HCT116 (cell line): Measurements from ENCODE around the gene SNX19. TPM values are rescaled to one million over a fixed set of nuclear protein-coding genes. Genes with fewer than 3 reads are reported as not detected.

ENCODE experiments used
- ATAC-seq: fragments of 200-7000 bp; cut with Tn5 transposase; 2 replicates; pipeline ENCODE4 v1.9.1; 2020; ENCODE audit warnings: mild to moderate bottlenecking, moderate library complexity
- BruUV-seq: library from RNA; stranded (reverse); fragments of 400-500 nt; replicated peaks from 2 replicates; lab custom pipeline; 2021; lab: Mats Ljungman, UMichigan
- CTCF ChIA-PET: fragments of 300-600 bp; sonication (Branson Sonifier 250); formaldehyde crosslinking; loops from one replicate; lab custom pipeline; 2021; ENCODE audit warnings: antibody characterized with exemption; lab: Charles Lee
- POLR2A ChIA-PET: fragments of 300-600, 350-600 bp; sonication (Branson Sonifier 250); formaldehyde crosslinking; loops from one replicate; lab custom pipeline; 2021; ENCODE audit warnings: antibody characterized with exemption; lab: Charles Lee
- RAD21 ChIA-PET, 2 experiments: fragments of 300-600 bp; sonication (Branson Sonifier 250); formaldehyde crosslinking; loops; one replicate each; lab custom pipeline; 2023; ENCODE audit warnings: low total read pairs in 2 of 2; ENCODE audit not compliant: uncharacterized antibody in 2 of 2, unreplicated experiment in 2 of 2, low non-redundant PET in 1 of 2; lab: Charles Lee
- DNase-seq: peaks from one replicate; pipeline ENCODE4 v3.0.0-alpha.2; 2010; ENCODE audit warnings: low read depth, low spot score
- H2AFZ ChIP-seq: fragments of 200-600 bp; shearing (Covaris generic), sonication (generic); 2 replicates; pipeline ENCODE4 v1.6.1; 2017; ENCODE audit warnings: low read depth, mixed run types, mixed read lengths, antibody characterized with exemption, low read length; ENCODE audit not compliant: poor library complexity, severe bottlenecking
- H3K27ac ChIP-seq: 2 replicates; pipeline ENCODE4 v1.5.1; 2012; ENCODE audit warnings: low read depth, low read length
- H3K27me3 ChIP-seq: fragments of 200-600 bp; sonication (generic); 2 replicates; pipeline ENCODE4 v1.6.1; 2016; ENCODE audit warnings: mixed run types, low read length, mixed read lengths; ENCODE audit not compliant: insufficient read depth
- H3K36me3 ChIP-seq, 2 experiments: fragments of 200-500 bp in 1 of 2; fragments of 200-600 bp in 1 of 2; sonication (Bioruptor generic) in 1 of 2; sonication (generic) in 1 of 2; 2 replicates each; pipeline versions ENCODE4 v1.5.1 to v1.6.1; 2014 to 2016; ENCODE audit warnings: low read length in 2 of 2, inconsistent platforms in 1 of 2, mixed read lengths in 1 of 2, mixed run types in 1 of 2; ENCODE audit not compliant: insufficient read depth in 2 of 2, control insufficient read depth in 1 of 2
- H3K4me1 ChIP-seq, 2 experiments: fragments of 200-600 bp in 1 of 2; sonication (generic) in 1 of 2; 2 replicates each; pipeline versions ENCODE4 v1.5.1 to v1.6.1; 2012 to 2017; ENCODE audit warnings: low read length in 2 of 2, inconsistent platforms in 1 of 2, mild to moderate bottlenecking in 1 of 2, mixed read lengths in 1 of 2, mixed run types in 1 of 2, moderate library complexity in 1 of 2; ENCODE audit not compliant: insufficient read depth in 2 of 2, control insufficient read depth in 1 of 2
- H3K4me2 ChIP-seq: fragments of 200-600 bp; sonication (generic); 2 replicates; pipeline ENCODE4 v1.6.1; 2017; ENCODE audit warnings: mixed run types, low read length, mixed read lengths
- H3K4me3 ChIP-seq, 2 experiments: fragments of 200-600 bp in 1 of 2; sonication (generic) in 1 of 2; replicated peaks in 1 of 2; 2 replicates each; pipeline ENCODE4 v1.5.1; 2011 to 2016; ENCODE audit warnings: low read length in 2 of 2, control low read depth in 1 of 2, low read depth in 1 of 2, mild to moderate bottlenecking in 1 of 2, mixed read lengths in 1 of 2, mixed run types in 1 of 2
- H3K79me2 ChIP-seq: fragments of 200-600 bp; sonication (generic); 2 replicates; pipeline ENCODE4 v1.6.1; 2017; ENCODE audit warnings: mild to moderate bottlenecking, mixed run types, low read length, moderate library complexity, mixed read lengths; ENCODE audit not compliant: insufficient read depth
- H3K9ac ChIP-seq: fragments of 200-600 bp; sonication (generic); 2 replicates; pipeline ENCODE4 v1.6.1; 2016; ENCODE audit warnings: low read length, mixed read lengths
- H3K9me2 ChIP-seq: fragments of 200-600 bp; sonication (generic), shearing (Covaris generic); 2 replicates; pipeline ENCODE4 v1.6.1; 2017; ENCODE audit warnings: mixed run types, mild to moderate bottlenecking, moderate library complexity; ENCODE audit not compliant: insufficient read depth
- H3K9me3 ChIP-seq, 2 experiments: fragments of 200-500 bp in 1 of 2; fragments of 200-600 bp in 1 of 2; sonication (Bioruptor generic) in 1 of 2; sonication (generic) in 1 of 2; 2 replicates each; pipeline ENCODE4 v1.6.1; 2014 to 2017; ENCODE audit warnings: low read length in 2 of 2, mixed read lengths in 2 of 2, inconsistent platforms in 1 of 2, low read depth in 1 of 2, mild to moderate bottlenecking in 1 of 2, mixed run types in 1 of 2, moderate library complexity in 1 of 2; ENCODE audit not compliant: control insufficient read depth in 1 of 2, insufficient read depth in 1 of 2
- H4K20me1 ChIP-seq: fragments of 200-600 bp; sonication (generic), shearing (Covaris generic); 2 replicates; pipeline ENCODE4 v1.6.1; 2017; ENCODE audit warnings: mixed run types, mild to moderate bottlenecking, moderate library complexity; ENCODE audit not compliant: insufficient read depth
- ATF3 ChIP-seq: IDR thresholded peaks from 2 replicates; pipeline ENCODE4 v1.6.1; 2012
- CBX3 ChIP-seq: IDR thresholded peaks from 2 replicates; pipeline ENCODE4 v1.6.1; 2012; ENCODE audit warnings: low read depth
- CEBPB ChIP-seq: IDR thresholded peaks from 2 replicates; pipeline ENCODE4 v1.6.1; 2012; ENCODE audit warnings: low read depth
- CTCF ChIP-seq, 3 experiments: fragments of 200-600 bp in 1 of 3; sonication (generic) in 1 of 3; IDR thresholded peaks in 2 of 3; conservative IDR thresholded peaks in 1 of 3; 2 replicates each; pipeline ENCODE4 v1.5.1; 2012 to 2017; ENCODE audit warnings: low read depth in 2 of 3, low read length in 2 of 3, antibody characterized with exemption in 1 of 3, borderline replicate concordance in 1 of 3, control low read depth in 1 of 3, mild to moderate bottlenecking in 1 of 3, mixed read lengths in 1 of 3, mixed run types in 1 of 3, moderate library complexity in 1 of 3; ENCODE audit not compliant: insufficient read depth in 1 of 3
- EGR1 ChIP-seq: IDR thresholded peaks from 2 replicates; pipeline ENCODE4 v1.6.1; 2012; ENCODE audit warnings: low read depth
- ELF1 ChIP-seq: IDR thresholded peaks from 2 replicates; pipeline ENCODE4 v1.6.1; 2012; ENCODE audit warnings: low read depth, borderline replicate concordance
- EZH2 ChIP-seq: fragments of 200-600 bp; sonication (generic); IDR thresholded peaks from 2 replicates; pipeline ENCODE4 v1.6.1; 2017; ENCODE audit warnings: antibody characterized with exemption, mixed run types
- FOSL1 ChIP-seq: IDR thresholded peaks from 2 replicates; pipeline ENCODE4 v1.6.1; 2012; ENCODE audit warnings: low read depth
- JUND ChIP-seq: IDR thresholded peaks from 2 replicates; pipeline ENCODE4 v1.6.1; 2012
- MAX ChIP-seq: IDR thresholded peaks from 2 replicates; pipeline ENCODE4 v1.6.1; 2012
- POLR2A ChIP-seq: IDR thresholded peaks from 2 replicates; pipeline ENCODE4 v1.7.0; 2011; ENCODE audit warnings: borderline replicate concordance; ENCODE audit not compliant: insufficient read depth, insufficient read length; ENCODE audit errors: extremely low read depth
- RAD21 ChIP-seq: IDR thresholded peaks from 2 replicates; pipeline ENCODE4 v1.6.1; 2012; ENCODE audit warnings: low read depth, mild to moderate bottlenecking
- REST ChIP-seq: IDR thresholded peaks from 2 replicates; pipeline ENCODE4 v1.6.1; 2012; ENCODE audit warnings: low read depth
- SIN3A ChIP-seq: IDR thresholded peaks from 2 replicates; pipeline ENCODE4 v1.6.1; 2012; ENCODE audit warnings: low read depth
- SP1 ChIP-seq: IDR thresholded peaks from 2 replicates; pipeline ENCODE4 v1.6.1; 2012; ENCODE audit warnings: low read depth
- TCF7L2 ChIP-seq: IDR thresholded peaks from 2 replicates; pipeline ENCODE4 v1.7.0; 2011; ENCODE audit warnings: borderline replicate concordance, inconsistent platforms; ENCODE audit not compliant: insufficient read depth, insufficient read length; ENCODE audit errors: extremely low read depth
- intact Hi-C: fragments of 100-400 bp; cut with micrococcal nuclease; formaldehyde crosslinking; loops from 2 replicates; pipeline ENCODE4 v1.10.0; 2022
- total RNA-seq: library from RNA; stranded (reverse); gene quantifications from one replicate; pipeline ENCODE4 v1.2.1, GENCODE V29; 2021; ENCODE audit not compliant: unreplicated experiment
- TF ChIP-seq, protein P1 (sequence below): IDR thresholded peaks from 2 replicates; pipeline ENCODE4 v1.6.1; 2011; ENCODE audit warnings: mild to moderate bottlenecking, low read length, moderate library complexity; ENCODE audit not compliant: insufficient replicate concordance; ENCODE audit errors: extremely low read depth

Gene SNX19
- total RNA-seq, 1 experiment from 2014 or later, result 25.2 TPM

DNA sequence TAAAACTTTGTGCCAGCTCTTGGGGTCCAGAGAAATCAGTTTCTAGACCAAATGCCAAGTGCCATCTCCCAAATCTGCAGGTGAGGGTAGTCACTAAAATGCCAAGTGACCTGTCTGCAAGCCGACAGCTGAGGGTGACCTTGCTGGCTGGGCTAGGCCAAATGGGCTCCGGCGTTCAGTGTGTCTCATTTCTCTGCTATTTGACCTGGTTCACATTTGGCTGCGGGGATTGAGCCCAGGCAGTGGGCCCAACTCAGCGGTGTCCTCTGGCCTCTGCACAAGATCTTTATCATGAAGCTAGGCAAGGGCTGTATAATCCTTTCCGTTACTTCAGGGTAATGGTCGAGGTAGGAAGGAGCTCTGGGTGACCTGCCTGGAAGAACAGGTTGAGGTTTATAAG is 87.5 kb downstream of the SNX19 start:
- no peak for ATAC-seq
- no peaks in the 10 kb centered on the region for H3K79me2 ChIP-seq
- BruUV-seq, result no TSS peak
- H2AFZ ChIP-seq, result no peak overlapping the region
- no peak overlapping the region for H3K4me3 ChIP-seq
- no peak for DNase-seq
- ChIA-PET RAD21 (no interaction called here), CTCF (interaction anchor here (1.1 kb wide), 1 partner anchor 394 kb away, joined by 7 read pairs; no protein-coding TSS in a partner anchor), POLR2A (no interaction called here)
- intact Hi-C loops, result loop anchor here (1.0 kb wide), 1 partner anchor 393 kb away; no protein-coding TSS in a partner anchor
- no peaks in the 10 kb centered on the region for H3K9me2 ChIP-seq
- H3K4me2 ChIP-seq, result no peak overlapping the region
- no peak for TF ChIP-seq REST
- no peak for TF ChIP-seq SIN3A
- no peak for TF ChIP-seq JUND
- TF ChIP-seq ATF3, result no peak
- no peak for TF ChIP-seq EZH2
- TF ChIP-seq, protein P1, sequence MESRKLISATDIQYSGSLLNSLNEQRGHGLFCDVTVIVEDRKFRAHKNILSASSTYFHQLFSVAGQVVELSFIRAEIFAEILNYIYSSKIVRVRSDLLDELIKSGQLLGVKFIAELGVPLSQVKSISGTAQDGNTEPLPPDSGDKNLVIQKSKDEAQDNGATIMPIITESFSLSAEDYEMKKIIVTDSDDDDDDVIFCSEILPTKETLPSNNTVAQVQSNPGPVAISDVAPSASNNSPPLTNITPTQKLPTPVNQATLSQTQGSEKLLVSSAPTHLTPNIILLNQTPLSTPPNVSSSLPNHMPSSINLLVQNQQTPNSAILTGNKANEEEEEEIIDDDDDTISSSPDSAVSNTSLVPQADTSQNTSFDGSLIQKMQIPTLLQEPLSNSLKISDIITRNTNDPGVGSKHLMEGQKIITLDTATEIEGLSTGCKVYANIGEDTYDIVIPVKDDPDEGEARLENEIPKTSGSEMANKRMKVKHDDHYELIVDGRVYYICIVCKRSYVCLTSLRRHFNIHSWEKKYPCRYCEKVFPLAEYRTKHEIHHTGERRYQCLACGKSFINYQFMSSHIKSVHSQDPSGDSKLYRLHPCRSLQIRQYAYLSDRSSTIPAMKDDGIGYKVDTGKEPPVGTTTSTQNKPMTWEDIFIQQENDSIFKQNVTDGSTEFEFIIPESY, result no peak
- no peak for TF ChIP-seq CEBPB
- TF ChIP-seq EGR1, result no peak
- no peak for TF ChIP-seq FOSL1
- no peak for TF ChIP-seq RAD21
- TF ChIP-seq ELF1, result no peak
- no peak for TF ChIP-seq CBX3
- no peak for TF ChIP-seq MAX
- TF ChIP-seq POLR2A, result no peak
- TF ChIP-seq CTCF (IDR thresholded peaks at IDR 0.05 in 2 of 3, conservative IDR thresholded peaks at IDR 0.05 in 1 of 3; ENCODE audit: borderline replicate concordance in 1 of 3, insufficient read depth in 1 of 3, low read depth in 2 of 3, low read length in 2 of 3), result no peak
- no peak for TF ChIP-seq TCF7L2
- TF ChIP-seq SP1, result no peak
- no peaks in the 10 kb centered on the region for H3K36me3 ChIP-seq
- H3K27me3 ChIP-seq, result no peaks in the 10 kb centered on the region; the same call in none of the 2 replicates
- no peak overlapping the region for H3K27ac ChIP-seq
- H3K9me3 ChIP-seq, result no peaks in the 10 kb centered on the region
- H4K20me1 ChIP-seq, result no peaks in the 10 kb centered on the region
- no peak overlapping the region for H3K9ac ChIP-seq
- no peaks in the 10 kb centered on the region for H3K4me1 ChIP-seq
